GM21737 (cell line): Measurements from ENCODE around the gene ASAP3.

Experiments
- ATAC-seq: cut with Tn5 transposase; IDR thresholded peaks from one replicate; pipeline ENCODE4 v1.9.1; 2021; ENCODE audit warnings: mild to moderate bottlenecking, moderate library complexity; ENCODE audit not compliant: unreplicated experiment

ASAP3 gene

DNA sequence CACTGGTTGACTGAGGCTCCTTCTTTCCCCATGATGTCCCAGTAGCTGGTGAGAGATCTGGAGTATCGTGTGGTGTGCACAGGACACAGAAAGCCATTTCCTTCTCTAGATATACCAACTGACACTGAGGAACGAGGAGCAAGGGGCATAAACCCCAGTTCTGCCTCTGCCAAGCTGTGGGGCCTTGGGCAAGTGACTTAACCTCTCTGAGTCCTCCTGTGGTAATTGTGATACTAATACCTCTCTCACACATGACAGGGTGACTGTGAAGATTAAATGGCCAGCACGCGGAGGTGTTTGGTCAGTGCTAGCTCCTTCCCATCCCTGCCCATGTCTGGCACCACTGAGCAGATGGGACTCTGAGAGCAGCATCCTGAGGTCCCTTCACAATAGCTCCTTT is 33.1 kb downstream of the ASAP3 start:
- no peak for ATAC-seq

DNA sequence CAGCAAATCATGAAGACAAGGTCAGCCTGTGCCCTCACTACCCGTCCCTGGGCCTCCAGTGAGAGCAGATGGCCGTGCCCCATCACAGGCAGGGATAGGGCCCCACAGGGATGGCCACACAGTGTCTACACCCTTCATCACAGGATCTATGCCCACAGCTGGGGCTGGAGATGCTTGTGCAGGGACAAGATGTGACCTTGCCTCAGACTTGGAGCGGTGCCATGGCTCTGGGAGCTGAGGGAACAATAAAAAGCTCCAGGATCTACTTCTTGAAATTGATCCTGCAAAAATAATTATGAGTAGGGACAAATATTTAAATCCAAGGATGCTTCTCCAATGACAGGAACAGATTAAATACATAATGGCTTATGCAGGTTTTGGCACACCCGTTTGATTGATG is 34.0 kb downstream of the ASAP3 start:
- ATAC-seq, result no peak

DNA sequence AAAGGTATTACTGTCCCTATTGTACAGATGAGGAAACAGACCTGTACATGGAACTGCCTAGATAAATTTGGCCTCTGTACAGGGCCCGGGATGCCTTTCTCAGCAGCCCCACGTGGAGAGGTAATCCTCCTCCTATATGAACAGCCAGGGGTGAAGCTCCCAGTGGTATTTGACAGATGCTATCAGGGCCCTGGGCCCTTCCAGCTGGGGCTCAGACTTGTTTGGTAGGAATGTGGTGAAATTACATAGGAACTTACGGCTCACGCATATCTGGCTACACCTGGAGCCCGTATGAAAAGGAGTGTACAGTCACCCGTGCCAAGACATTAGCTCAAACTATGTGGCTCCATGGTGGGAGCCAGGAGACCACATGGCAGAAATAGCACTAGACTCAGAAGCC is 34.7 kb downstream of the ASAP3 start:
- no peak for ATAC-seq

DNA sequence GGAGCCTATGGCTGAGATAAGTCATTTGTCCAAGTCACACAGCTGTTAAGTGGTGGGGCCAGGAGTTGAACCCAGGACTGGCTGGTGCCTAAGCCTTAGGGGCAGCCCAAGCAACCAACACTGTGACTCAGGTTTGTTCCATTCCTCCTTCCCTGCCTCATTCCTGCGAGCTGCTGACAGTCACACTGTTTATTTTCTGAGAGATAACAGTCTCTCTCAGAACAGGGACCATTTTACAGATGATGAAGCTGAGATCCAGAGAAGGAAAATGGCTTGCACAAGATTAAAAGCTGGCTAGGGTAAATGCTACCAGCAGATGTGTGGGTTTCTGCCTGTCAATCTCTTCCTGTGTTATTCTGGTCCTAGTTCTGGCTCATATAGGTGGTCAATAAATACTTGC is 35.1 kb downstream of the ASAP3 start:
- no peak for ATAC-seq

DNA sequence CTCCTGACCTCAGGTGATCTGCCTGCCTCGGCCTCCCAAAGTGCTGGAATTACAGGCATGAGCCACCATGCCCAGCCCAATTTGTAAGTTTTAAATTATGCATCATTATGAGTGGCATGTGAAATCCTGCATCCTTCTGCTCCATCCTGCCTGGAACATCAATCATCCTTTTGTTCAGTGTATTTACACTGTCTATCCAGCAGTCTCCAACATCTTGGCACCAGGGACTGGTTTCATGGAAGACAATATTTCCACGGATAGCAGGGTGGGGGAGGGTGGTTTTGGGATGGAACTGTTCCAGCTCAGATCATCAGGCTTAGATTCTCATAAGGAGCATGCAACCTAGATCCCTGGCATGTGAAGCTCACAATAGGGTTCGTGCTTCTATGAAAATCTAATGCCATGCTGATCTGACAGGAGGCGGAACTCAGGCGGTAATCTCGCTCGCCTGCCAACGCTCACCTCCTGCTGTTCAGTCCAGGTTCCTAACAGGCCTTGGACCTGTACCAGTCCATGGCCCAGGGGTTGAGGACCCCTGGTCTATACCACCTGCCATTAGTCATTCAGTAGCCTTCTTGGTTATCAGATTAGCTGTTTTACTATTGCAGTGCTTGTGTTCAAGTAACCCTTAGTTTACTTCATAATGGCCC is 37.2 kb downstream of the ASAP3 start:
- no peak for ATAC-seq

DNA sequence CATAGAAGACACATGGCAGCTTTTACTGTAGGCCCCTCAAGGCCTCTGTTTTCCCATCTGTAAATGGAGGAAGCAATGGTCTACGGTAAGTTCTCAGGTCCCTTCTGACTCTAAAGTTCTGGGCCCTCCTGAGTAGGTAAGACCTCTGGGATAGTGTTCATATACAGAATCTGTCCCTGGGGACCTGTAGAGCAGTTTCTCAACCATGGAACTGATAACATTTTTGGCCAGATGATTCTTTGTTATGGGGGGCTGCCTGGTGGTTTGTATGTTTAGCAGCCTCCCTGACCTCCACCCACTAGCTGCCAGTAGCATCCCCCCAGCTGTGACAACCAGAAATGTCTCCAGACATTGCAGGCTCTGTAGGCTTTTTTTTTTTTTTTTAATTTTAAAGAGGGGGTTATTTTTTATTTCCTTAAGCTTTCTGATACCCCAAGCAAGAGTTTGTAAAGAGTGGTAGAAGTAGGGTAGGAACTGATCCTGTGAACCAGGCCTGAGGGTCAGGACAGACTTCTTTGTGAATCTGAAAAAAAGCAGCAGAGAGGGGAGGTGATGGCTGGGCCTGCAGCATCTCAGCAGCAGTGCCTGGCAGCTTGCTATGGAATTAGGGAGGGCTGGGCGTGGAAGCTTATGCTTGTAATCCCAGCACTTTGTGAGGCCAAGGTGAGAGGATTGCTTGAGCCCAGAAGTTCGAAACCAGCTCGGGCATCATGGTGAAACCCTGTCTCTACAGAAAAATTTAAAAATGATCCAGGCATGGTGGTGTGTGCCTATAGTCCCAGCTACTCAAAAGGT is 39.2 kb downstream of the ASAP3 start:
- ATAC-seq, result no peak

DNA sequence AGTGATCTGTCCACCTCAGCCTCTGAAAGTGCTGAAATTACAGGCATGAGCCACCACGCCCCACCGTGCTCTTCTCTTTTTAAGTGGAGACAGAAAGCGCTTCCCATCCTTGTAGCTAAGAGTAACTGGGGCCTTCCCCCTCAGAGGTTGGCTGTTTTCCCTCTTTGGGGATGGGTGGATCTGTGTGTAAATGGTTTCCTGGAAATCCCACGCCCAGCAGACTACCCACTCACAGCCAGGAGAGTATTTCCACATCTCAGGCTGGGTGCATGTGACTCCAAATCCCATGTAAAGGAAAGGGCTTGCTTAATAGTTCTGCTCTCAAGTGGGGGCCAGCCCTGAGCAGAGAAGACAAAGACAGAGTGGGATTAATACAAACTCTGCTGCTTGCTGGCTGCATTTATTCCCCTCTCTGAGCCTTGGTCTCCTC is 39.9 kb downstream of the ASAP3 start:
- no peak for ATAC-seq

DNA sequence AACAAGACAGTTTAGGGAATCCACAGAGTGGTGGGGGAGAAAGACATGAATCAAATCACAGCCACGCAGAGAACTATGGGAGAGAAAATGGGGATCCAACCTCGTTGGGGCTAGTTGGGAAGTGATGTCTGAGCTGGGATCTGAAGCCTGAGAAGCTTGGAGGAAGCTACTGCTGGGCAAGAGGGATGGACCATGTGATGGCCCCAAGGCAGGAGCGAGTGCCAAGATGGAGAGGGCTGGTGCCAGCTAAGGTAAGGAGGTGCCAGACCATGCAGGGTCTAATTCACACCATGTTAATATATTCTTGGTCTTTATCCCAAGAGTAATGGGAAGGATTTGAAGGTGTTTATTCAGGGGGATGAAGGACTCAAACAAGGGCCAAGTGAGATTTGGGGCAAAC is 41.2 kb downstream of the ASAP3 start:
- no peak for ATAC-seq

DNA sequence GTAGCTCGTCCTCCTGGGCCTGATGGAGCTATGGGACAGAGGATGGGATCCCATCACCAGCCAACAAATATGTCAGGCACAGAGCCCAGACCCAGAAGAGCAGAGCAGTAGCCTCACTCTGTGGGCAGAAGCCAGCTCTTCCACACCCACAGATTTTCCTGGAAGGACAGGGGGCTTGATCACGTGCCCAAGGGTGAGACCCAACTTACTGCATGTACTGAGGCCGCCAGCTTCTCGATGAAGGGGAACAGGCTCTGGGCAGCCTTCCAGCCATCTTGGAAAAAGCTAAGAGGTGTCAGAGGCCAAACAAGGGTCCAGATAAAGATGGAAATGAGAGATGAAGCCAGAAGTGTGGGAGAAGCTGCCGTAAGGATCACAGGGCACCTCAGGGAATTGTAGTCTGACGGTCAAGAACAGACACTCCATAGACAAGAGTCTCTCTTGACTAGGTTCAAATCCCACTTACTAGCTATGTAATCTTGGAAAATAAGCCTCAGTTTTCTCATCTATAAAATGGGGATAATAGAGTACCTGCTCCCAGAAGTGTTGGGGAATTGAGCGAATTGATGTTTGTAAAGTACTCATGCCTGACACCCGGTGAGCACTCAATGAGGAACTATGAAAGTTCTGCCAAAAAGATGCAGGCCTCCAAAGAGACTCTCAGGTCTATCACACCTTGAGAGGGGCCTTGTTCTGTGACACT is 42.4 kb downstream of the ASAP3 start:
- no peak for ATAC-seq

DNA sequence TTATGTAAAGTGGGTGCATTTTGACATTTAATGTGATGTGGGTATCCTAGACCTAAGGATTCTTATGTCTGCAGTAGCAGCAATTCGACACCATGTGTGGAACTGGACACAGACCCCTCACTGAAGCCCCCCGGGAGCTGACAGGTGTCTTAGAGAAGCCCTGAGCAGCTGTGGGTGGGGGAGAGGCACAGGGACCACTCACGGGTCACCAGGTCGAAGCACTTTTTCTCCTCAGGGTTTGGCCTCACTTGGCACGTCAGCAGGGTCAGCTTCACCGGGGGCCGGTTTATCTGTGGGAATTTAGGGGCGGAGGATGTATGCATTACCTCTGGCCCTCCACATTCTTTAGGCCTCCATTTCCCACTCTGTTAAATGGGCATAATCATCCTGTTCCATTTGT is 45.4 kb downstream of the ASAP3 start:
- no peak for ATAC-seq

DNA sequence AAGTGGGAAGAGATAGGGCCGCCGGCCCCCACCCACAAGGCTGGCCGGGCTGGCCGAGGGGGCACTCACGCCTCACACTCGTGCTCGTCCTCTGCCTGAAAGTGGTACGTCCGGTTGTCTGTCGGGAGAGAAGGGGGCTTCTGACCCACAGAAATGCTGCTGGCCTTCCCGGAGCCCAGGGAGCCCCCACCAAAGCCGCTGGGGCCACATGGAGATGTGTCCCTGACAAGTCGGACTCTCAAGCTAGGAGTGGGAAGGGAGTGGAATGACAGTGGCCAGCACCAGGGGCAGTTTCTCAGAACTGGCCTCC is 46.7 kb downstream of the ASAP3 start:
- ATAC-seq, result no peak

DNA sequence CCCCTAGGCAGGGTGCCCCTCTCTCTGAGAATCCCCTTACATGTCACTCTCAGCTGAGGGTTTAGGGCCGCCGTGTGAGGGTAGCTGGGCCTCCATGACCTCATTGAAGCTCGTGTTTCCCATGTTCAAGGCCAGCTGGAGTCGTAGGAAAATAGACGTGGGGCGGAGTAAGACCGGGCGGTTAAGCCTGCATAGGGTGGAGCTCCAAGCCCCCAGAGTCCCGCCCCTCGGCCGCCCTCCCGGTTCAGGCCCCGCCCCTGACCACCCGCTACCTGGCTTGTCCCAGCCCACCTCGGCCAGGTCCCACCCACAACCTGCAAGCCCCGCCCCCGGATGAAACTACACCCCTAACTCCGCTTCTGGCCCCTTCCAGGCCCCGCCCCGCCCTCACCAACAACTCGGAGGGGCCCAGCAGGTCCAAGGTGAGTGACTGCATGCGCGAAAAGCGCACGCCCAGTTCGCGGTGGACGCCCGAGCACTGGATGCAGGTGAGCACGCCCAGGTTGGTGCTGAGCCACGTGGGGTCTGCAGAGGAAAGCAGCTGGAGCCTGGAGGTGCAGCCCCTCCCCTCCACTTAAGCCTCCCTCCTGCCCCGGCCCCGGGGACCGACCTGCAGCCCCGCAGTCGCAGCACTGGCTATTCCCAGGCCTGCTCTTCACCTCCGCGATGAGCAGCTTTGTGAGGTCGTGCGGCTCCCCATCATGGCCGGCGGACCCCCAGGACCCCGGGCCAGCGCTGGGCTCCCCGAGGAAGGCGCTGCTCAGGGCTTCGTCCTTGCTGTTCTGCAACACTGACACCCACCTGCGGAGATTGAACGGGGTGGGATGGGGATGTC is 47.2 kb downstream of the ASAP3 start:
- no peak for ATAC-seq

DNA sequence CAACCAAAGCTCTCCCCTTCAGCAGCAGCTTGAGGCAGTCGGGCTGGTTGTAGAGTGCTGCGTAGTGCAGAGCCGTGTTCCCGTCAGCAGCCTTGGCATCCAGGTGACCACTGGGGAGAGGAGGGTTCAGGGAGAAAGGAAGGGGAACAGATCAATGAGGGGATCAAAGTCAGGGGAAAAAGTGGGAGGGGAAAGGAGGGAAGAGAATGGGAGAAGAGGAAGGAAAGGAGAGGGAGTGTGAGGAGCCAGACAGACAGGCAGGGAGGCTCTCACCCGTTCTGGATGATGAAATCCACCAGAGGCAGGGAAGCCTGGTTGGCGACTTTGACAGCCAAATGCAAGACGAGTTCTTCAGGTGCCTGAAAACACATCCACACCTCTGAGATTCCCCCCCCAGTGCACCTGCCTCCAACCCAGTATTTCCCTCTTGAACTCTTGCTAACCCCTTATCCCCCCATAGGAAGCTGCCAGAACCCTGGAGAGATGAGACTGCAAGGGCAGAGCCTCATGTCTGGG is 49.7 kb downstream of the ASAP3 start:
- no peak for ATAC-seq

DNA sequence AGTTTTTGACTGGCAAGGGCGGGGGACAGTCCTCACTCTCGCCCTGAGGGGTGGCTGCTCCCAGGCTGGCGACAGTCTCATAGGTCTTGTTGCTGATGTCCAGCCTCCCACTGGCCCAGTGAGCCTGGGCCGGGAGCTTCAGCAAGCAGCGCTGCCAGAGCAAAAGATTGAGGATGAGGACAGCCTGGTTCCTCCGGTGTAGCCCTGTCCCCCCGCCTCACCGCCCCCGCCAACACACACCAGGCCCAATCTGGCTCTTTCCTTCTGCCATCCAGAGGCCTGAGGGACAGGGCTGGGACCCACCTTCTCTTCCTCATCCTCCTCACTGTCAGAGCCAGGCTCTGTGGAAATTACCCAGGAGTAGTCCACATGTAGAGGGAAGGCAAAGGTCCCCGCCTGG is 50.9 kb downstream of the ASAP3 start:
- ATAC-seq, result no peak

DNA sequence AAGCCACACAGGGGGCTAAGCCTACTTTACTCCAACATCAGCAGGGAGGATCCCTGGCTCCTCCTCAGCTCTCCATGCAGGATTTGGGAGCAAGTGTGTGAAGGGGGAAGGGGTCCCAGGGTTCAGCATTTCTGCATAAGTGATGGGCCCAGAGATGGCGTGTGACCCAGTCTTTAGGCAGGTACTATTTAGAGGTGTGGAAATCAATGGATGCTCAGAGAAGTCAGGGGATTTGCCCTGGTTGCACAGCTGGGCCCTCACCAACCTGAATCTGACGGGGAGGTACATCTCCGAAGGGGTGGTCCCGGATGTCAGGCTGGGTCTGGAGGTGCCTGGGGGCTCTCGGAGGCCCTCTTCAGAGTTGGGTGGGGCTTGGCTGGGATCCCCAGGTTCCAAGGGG is 52.5 kb downstream of the ASAP3 start:
- ATAC-seq, result no peak

DNA sequence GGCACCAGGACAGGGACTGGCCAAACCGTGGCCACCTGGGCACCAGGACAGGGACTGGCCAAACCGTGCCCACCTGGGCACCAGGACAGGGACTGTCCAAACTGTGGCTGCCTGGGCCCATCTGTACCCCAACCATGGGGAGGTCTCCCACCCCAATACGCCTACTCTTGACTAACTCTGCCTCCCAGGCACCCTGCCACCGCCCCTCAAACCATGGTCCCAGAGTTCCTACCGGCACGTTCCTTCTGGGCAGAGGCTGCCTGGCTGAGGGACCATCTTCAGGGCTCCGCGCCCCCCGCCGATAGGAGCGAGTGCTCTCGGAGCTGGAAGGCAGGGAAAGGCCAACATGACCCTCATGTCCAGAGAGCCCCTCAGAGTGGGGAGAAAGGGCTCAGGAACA is 53.2 kb downstream of the ASAP3 start:
- ATAC-seq, result no peak

DNA sequence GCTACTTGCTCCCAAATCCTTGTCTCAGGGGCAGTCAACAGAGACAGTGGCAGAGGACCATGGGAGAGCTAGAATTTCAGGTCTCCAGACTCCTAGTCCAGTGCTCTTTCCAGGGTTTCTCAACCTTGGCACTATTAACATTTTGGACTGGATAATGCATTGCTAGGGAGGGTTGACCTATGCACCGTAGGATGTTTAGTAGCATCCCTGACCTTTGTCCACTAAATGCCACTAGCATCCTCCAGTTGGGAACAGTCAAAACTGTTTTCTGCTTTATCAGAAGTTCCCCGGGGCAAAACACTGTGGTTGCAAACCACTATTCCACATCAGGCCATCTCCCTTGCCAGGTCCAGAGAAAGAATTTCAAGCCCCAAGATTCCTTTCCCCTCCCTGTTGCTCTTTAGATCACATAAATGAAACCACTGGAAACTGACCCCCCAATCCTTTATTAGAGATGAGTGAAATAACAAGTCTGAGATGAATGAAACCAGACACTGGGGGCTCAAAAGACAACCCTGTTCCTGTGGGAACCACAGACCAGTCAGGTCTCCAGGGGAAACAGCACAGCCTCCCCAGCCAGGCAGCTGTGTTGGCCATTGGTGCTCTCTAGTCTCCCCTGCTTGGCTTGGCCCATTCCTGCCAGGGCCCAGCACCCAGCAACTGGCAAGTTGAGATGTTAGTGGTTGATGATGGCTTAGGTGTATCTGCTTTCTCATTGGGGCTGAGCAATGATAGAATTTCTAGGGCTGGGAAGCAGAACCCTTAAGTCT is 55.7 kb downstream of the ASAP3 start:
- ATAC-seq, result no peak

DNA sequence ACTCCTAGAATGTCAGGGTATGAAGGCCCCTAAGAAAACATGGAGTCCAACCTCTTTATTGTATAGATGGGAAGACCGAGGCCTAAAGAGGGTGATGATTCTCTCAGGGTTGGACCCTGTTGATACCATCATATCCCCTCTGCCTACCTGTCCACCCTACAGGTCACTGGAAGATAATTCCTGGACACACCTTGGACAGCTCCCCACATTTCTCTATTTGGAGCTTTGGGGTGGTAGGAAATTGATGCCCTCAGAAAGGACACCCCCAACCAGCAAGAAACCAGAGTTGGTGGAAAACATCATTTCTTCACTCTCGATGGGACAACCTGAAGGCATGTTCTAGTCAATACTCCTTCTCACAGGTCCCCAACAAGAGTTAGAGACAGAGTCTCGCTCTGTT is 56.4 kb downstream of the ASAP3 start:
- no peak for ATAC-seq

DNA sequence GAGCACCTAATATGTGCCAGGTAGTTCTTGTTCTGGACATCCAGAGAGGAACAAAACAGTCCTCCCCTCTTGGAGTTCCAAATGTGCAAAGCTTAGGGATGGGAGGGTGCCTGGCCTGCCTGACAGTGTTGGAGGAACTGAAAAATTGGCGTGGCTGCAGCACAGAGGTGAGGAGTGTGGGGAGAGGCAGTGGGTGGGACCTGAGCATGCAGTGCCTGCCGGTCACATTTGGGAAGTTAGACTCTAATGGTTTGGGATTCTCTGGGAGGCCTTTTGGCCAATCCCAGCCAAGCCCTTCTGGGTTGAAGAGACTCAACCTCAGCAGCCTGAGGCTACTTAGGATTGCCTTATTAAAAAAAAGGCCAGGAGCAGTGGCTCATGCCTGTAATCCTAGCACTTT is 57.2 kb downstream of the ASAP3 start:
- ATAC-seq, result no peak

DNA sequence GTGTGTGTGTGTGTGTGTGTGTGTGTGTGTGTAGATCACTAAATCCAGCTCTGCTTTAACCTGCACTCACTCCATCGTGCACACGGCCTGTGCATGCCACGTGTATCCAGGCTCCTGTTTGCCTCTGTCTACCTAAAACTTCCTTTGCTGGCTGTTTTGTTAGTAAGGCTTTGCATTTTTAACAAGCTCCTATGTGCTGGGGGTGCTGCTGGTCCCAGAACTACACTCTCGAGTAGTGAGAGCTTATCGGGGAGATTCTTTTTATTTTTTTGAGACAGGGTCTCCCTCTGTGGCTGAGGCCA is 58.8 kb downstream of the ASAP3 start:
- ATAC-seq, result no peak
